Panc1 (cell line): Measurements from ENCODE around the gene ELOB. TPM values are rescaled to one million over a fixed set of nuclear protein-coding genes. Genes with fewer than 3 reads are reported as not detected.

ENCODE experiments used
- ATAC-seq: fragments of 200-7000 bp; cut with Tn5 transposase; 2 replicates; pipeline ENCODE4 v1.9.1; 2020; ENCODE audit warnings: mild to moderate bottlenecking, moderate library complexity
- BruUV-seq: library from RNA; stranded (reverse); fragments of 400-500 nt; replicated peaks from 2 replicates; lab custom pipeline; 2021; lab: Mats Ljungman, UMichigan
- CTCF ChIA-PET: fragments of 300-600 bp; sonication (Branson Sonifier 250); formaldehyde crosslinking; loops from one replicate; lab custom pipeline; 2022; ENCODE audit warnings: antibody characterized with exemption; lab: Charles Lee
- POLR2A ChIA-PET: fragments of 300-600 bp; sonication (Branson Sonifier 250); formaldehyde crosslinking; loops from one replicate; lab custom pipeline; 2022; ENCODE audit warnings: antibody characterized with exemption; lab: Charles Lee
- DNase-seq: peaks from one replicate; pipeline ENCODE4 v3.0.0-alpha.2; 2010; ENCODE audit warnings: low read depth, low spot score
- H3K27ac ChIP-seq: 2 replicates; pipeline ENCODE4 v1.5.1; 2011; ENCODE audit warnings: mild to moderate bottlenecking, low read length, inconsistent platforms
- H3K27me3 ChIP-seq: fragments of 200-500 bp; sonication (Bioruptor generic); 2 replicates; pipeline ENCODE4 v1.6.0; 2014; ENCODE audit warnings: low read length, inconsistent platforms; ENCODE audit not compliant: control insufficient read depth, insufficient read depth
- H3K36me3 ChIP-seq: fragments of 200-500 bp; sonication (Bioruptor generic); 2 replicates; pipeline ENCODE4 v1.5.1; 2014; ENCODE audit warnings: inconsistent platforms, mild to moderate bottlenecking, low read length, moderate library complexity; ENCODE audit not compliant: control insufficient read depth, insufficient read depth
- H3K4me1 ChIP-seq: 2 replicates; pipeline ENCODE4 v1.5.1; 2011; ENCODE audit warnings: inconsistent platforms, mild to moderate bottlenecking, low read length, moderate library complexity; ENCODE audit not compliant: control insufficient read depth, insufficient read depth
- H3K4me3 ChIP-seq, 2 experiments: 2 replicates each; pipeline ENCODE4 v1.5.1; 2011 to 2012; ENCODE audit warnings: low read depth in 2 of 2, low read length in 2 of 2, mild to moderate bottlenecking in 2 of 2, inconsistent platforms in 1 of 2, moderate library complexity in 1 of 2
- H3K9me3 ChIP-seq: fragments of 200-500 bp; sonication (Bioruptor generic); 2 replicates; pipeline ENCODE4 v1.5.1; 2014; ENCODE audit warnings: low read depth, mild to moderate bottlenecking, inconsistent platforms, low read length, moderate library complexity; ENCODE audit not compliant: control insufficient read depth, insufficient read depth
- CTCF ChIP-seq: fragments of 450-650 bp; IDR thresholded peaks from 2 replicates; pipeline ENCODE4 v1.5.1; 2017; ENCODE audit warnings: mild to moderate bottlenecking
- POLR2AphosphoS5 ChIP-seq: IDR thresholded peaks from 2 replicates; pipeline ENCODE4 v1.6.1; 2012; ENCODE audit warnings: mild to moderate bottlenecking, low read depth, low read length, moderate library complexity
- REST ChIP-seq, 2 experiments: IDR thresholded peaks; 2 replicates each; pipeline ENCODE4 v1.6.1; 2011 to 2012; ENCODE audit warnings: low read depth in 2 of 2, control low read depth in 1 of 2, low read length in 1 of 2, mild to moderate bottlenecking in 1 of 2, moderate library complexity in 1 of 2; ENCODE audit not compliant: insufficient read depth in 1 of 2
- SIN3A ChIP-seq: IDR thresholded peaks from 2 replicates; pipeline ENCODE4 v1.6.1; 2012; ENCODE audit warnings: low read depth, mild to moderate bottlenecking, low read length, moderate library complexity, borderline replicate concordance; ENCODE audit not compliant: insufficient read depth
- TCF7L2 ChIP-seq: IDR thresholded peaks from 2 replicates; pipeline ENCODE4 v1.6.1; 2011; ENCODE audit warnings: mild to moderate bottlenecking, low read depth, low read length, inconsistent platforms
- in situ Hi-C: cut with HindIII; loops from 2 replicates; pipeline ENCODE4 v1.10.0; 2016; ENCODE audit warnings: low sequenced_read_pairs, low pct_unique_long_range_greater_than_20kb
- intact Hi-C: fragments of 100-400 bp; cut with micrococcal nuclease; formaldehyde crosslinking; loops from one replicate; pipeline ENCODE4 v1.10.0; 2022; ENCODE audit not compliant: unreplicated experiment
- total RNA-seq: library from RNA; stranded (reverse); gene quantifications from one replicate; pipeline ENCODE4 v1.2.1, GENCODE V29; 2021; ENCODE audit not compliant: unreplicated experiment

ELOB gene
- total RNA-seq, 1 experiment from 2014 or later = 642 TPM

GRCh38 chr16:2762711-2763110 is 14.4 kb downstream of the ELOB start:
- intact Hi-C loops (no loop called here), in situ Hi-C loops (no loop called here)
- TF ChIP-seq SIN3A = no peak
- TF ChIP-seq CTCF = no peak
- no peak for TF ChIP-seq POLR2AphosphoS5
- no peak for TF ChIP-seq REST (IDR thresholded peaks at IDR 0.05; ENCODE audit: insufficient read depth in 1 of 2, low read depth in 2 of 2, low read length in 1 of 2)
- TF ChIP-seq TCF7L2 = no peak
- Histone ChIP-seq H3K27me3 (no peaks in the 10 kb centered on the region), H3K4me3 (no peak overlapping the region), H3K4me1 (peaks cover 13% of the 10 kb centered on the region), H3K36me3 (peaks cover 71% of the 10 kb centered on the region), H3K27ac (no peak overlapping the region), H3K9me3 (no peaks in the 10 kb centered on the region; the same call in 1 of the 2 replicates)
- ChIA-PET CTCF (no interaction called here), POLR2A (no interaction called here)
- BruUV-seq = no TSS peak
- ATAC-seq = no peak
- no peak for DNase-seq

- H3K9me3 ChIP-seq = no peaks in the 10 kb centered on the region; the same call in 1 of the 2 replicates
- H3K4me3 ChIP-seq = no peak overlapping the region
- POLR2A ChIA-PET = no interaction called here
- BruUV-seq = no TSS peak
- TF ChIP-seq POLR2AphosphoS5 = no peak
- no peak for TF ChIP-seq CTCF
- TF ChIP-seq REST (IDR thresholded peaks at IDR 0.05; ENCODE audit: insufficient read depth in 1 of 2, low read depth in 2 of 2, low read length in 1 of 2) = no peak
- TF ChIP-seq TCF7L2 = no peak
- TF ChIP-seq SIN3A = no peak
- intact Hi-C loops = no loop called here
- H3K27ac ChIP-seq = no peak overlapping the region
- ATAC-seq (no peak), DNase-seq (no peak)
- peaks cover 7% of the 10 kb centered on the region for H3K4me1 ChIP-seq
- CTCF ChIA-PET = no interaction called here
- H3K27me3 ChIP-seq = no peaks in the 10 kb centered on the region
- in situ Hi-C loops = no loop called here
- H3K36me3 ChIP-seq = peaks cover 74% of the 10 kb centered on the region
Measured at GRCh38 chr16:2761886-2762583, 15.0 kb downstream of the ELOB start.
